Middle frontal gyrus (tissue), 1 donor: Measurements from ENCODE around the gene SOAT2.
"Not testable (repeated sequence)": the region's sequence is repeated elsewhere in the genome, so short reads cannot be mapped to it uniquely, and the experiment has no call there.

Experiments
- DNase-seq: peaks from one replicate; pipeline ENCODE4 v3.0.0-alpha.2; 2015; ENCODE audit warnings: low spot score; ENCODE audit errors: extremely low spot score

SOAT2 gene

DNA sequence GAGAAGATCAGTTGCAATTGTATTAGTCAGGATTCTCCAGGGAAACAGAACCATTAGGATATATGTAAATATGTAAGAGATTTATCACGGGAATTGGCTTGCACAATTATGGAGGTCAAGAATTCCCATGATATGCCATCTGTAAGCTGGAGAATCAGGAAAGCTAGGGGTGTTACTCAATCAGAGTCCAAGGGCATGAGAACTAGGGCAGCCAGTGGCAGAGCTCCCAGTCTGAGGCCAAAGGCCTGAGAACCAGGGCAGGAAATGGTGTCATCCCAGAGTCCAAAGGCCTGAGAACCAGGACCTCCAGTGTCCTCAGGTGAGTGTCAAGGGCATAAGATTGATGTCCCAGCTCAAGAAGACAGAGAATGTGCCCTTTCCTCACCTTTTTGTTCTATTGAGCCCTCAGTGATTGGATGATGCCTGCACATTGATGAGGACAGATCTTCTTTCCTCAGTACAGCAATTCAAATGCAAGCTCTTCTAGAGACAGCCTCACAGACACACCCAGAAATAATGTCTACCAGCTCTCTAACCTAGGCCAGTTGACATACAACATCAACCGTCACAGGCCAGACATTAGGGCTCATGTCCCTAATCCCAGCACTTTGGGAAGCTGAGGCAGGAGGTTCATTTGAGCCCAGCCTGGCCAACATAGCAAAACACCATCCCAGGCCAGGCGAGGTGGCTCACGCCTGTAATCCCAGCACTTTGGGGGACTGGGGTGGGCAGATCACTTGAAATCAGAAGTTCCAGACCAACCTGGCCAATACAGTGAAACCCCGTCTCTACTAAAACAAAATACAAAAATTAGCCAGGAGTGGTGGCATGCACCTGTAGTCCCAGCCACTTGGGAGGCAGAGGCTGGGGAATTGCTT lies 42.3 kb downstream of the SOAT2 start:
- no peak for DNase-seq

DNA sequence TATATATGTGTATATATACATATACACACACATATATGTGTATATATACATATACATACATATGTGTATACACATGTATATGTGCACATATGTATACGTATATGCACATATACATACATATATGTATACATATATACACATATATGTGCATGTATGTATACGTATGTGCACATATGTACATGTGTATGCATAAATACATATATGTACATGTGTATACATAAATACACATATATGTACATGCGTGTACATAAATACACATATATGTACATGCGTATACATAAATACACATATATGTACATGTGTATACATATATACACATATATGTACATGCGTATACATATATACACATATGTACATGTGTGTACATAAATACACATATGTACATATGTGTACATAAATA lies 43.9 kb downstream of the SOAT2 start:
- DNase-seq, result no peak

DNA sequence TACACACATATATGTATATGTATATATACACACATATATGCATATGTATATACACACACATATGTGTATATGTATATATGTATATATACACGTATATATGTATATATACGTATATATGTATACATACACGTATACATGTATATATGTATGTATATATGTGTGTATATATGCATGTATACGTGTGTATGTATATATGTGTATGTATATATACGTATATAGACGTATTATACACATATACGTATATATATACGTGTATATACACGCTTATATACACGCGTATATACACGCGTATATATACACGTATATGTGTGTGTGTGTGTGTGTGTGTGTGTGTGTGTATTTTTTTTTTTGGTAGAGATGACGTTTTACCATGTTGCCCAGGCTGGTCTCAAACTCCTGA lies 44.4 kb downstream of the SOAT2 start:
- DNase-seq, result no peak

DNA sequence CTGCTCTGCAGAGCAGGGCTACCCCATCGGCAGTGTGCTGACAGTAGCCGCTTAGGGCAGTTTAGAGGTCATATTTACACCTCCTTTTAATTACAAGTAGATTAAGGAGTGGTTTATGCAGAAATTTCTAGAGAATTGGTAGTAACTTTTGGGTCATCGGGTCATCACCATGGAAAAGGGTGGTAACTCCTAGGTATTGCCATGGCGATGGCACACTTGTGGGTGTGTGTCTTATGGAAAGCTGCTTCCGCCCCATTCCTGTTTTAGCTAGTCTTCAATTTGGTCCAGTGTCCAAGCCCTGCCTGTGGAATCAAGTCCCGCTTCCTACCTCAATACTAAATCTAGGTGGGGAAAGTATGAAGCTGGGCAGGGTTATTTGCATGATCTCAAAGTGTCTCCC lies 47.8 kb downstream of the SOAT2 start:
- no peak for DNase-seq

DNA sequence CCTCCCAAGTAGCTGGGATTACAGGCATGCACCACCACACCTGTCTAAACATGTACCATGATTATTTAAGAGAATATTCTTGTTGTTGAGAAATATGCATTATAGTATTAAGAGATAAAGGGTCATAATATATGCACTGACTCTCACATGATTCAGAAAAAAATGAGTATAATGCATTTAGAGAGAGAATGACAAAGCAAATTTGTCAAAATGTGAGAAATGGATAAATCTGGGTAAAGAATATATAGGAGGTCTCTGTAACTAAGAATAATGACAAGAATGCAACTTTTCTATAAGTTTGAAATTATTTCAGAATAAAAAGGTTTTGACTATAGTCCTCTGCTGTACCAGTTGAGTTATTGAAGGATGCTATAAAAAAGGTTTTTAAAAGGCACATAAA lies 49.1 kb downstream of the SOAT2 start:
- no peak for DNase-seq

DNA sequence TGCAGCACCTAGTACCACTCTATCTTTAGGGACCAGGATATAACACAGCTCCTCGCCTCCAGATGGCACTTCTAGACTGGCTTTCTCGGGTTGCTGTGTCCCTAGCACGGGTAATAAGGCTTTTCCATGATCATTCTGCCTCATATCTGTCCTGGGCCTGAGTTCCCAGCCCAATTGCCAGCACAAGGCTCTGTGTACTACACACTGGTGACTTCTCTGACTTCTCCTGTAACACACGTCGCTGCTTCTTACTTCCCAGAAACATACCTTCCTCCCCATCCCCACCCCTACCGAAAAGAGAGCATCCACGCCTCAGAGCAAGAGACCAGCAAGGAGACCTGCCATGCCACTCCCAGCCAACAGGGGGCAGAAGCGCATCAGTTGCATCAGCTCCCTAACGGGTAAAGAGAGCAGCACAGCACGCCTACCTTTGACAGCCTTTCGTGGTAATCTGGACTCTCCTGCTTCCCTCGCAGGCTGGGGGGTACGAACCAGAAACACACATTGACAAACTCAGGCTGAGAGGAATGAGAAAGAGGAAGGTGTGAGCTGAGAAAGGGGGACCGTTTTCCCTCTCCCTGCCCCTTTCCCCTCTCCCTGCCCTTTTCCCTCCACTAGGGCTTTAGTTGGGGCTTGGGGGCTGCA lies 56.0 kb downstream of the SOAT2 start:
- DNase-seq, result peak; percentile 11

DNA sequence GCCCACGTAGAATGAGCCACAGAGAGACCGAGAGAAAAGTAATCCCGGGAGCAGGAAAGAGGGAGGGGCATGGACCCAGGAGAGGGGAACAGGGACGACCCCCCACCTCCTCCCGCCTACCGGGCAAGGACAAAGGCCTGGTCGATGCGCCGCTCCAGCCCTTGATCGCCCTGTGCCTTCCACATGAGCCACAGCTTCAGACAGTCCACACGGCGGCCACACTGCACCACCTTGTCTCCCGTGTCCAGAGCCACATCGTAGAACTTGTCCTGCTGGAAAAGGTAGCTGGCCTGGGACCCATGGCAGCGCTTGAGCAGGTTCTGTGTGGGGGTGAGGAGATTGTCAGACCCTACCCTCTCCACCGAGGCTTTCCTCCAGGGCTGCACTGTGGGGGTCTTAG lies 56.7 kb downstream of the SOAT2 start:
- DNase-seq, result no peak

DNA sequence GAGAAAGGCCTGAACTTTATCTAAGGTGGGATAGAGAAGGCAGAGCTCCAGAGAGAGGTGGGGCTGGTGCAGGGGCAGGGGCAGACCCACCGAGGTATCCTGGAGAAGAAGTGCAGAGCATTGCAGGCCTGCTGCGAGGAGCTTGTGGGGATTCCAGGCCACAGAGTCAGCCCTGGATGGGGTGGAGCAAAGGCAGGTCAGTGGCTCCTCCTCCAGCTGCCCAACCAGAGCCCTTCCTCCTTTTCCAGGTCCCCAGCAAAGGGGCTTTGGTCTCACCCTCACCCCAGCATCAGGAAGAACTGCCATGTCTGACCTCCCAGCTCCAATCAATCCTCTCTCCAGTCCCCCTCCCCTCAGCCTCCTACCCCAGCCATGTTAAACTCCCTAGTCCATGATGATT lies 57.4 kb downstream of the SOAT2 start:
- DNase-seq, result no peak

DNA sequence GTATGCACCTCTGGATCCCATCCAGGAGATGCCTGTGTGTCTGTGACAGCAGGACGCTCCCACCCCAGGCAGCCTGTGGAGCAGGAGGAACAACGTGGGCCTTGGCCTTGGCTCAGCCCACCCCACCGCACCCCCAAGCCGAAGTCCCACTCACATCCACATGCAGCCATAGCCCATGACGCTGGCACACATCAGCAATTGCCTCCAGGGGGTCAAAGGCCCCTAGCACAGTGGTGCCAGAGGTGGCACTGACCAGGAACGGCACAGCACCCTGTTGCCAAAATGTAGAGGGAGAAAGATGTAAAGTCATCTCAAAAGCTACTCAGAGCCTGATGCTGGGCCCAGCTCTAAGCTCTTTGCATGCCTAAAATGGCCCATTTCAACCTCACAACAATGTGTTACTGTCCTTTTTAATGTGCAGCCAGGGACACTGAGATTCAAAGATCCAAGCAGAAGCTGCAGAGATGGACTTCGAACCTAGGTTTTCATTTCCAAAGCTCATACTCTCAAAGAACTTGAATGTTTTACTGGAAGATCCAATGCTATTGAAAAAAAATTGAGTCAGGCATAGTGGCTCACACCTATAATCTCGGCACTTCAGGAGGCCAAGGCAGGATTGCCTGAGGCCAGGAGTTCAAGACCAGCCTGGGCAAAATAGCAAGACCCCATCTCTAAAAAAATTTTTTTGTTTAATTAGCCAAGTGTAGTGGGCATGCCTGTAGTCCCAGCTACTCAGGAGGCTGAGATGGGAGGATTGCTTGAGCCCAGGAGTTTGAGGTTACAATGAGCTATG lies 58.0 kb downstream of the SOAT2 start:
- DNase-seq, result no peak

DNA sequence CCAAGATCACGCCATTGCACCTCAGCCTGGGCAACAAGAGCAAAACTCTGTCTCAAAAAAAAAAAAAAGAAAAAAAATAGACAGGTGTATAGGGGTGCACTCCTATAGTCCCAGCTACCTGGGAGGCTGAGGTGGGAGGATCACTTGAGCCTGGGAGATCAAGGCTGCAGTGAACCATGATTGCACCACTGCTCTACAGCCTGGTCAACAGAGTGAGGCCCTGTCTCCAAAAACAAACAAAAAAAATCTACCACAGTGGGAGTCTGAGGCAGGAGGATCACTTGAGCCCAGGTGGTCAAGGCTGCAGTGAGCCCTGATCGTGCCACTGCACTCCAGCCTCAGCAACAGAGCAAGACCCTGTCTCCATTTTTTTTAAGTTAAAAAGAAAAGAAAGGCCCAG lies 59.7 kb downstream of the SOAT2 start:
- not testable (repeated sequence) for DNase-seq

DNA sequence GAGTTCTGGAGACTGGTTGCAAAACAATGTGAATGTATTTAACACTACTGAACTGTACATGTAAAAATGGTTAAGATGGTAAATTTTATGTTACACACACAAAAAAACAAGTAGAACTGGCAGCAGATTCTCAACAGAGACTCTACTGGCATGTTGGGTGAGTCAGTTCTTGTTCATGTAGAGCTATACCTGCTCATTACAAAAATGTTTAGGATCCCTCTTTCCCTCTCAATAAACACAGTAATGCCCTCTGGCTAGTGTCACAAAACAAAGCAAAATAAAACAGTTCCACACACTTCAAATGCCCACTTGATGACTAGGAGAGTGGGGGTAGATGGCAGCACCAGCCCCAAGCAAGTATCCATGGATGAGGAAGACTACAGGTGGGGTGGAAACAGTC lies 63.6 kb downstream of the SOAT2 start:
- DNase-seq, result no peak

DNA sequence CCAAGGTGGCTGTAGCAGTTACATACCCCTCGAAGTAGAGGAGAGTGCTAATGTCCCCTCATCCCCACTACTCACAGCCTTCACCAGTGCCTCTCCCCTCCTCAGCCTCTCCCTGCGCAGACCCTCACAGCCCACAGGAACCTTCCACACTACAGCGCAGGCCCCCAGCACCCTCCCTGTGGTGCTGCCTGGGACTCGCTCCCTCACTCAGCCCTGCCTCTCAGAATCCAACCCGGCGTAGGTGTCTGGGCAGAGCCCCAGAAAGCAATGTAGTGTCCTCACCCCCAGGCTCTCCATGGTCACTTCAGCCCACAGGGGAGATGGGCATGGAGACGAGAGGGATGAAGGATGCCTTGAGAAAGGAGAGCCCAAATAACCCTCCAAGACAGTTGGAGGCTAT lies 66.4 kb downstream of the SOAT2 start:
- DNase-seq, result no peak

DNA sequence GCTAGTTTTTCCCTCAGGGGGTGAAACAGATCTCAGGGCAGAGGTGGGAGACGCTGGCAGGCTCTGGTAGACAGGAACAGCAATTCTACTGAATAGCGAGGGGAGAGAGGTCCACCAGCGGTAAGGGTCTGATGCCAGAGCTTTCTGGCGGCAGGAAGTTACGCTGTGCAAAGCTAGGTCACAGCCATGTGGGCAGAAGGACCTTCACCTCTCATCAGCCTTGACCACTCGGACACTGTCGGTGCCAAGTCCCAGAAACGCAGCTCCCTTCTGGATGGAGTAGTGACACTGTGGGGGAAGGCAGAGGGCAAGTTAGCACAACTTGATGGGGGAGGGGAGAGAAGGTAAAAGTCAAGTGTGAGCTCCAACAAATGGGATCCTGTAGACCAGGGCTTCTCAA lies 66.9 kb downstream of the SOAT2 start:
- no peak for DNase-seq

DNA sequence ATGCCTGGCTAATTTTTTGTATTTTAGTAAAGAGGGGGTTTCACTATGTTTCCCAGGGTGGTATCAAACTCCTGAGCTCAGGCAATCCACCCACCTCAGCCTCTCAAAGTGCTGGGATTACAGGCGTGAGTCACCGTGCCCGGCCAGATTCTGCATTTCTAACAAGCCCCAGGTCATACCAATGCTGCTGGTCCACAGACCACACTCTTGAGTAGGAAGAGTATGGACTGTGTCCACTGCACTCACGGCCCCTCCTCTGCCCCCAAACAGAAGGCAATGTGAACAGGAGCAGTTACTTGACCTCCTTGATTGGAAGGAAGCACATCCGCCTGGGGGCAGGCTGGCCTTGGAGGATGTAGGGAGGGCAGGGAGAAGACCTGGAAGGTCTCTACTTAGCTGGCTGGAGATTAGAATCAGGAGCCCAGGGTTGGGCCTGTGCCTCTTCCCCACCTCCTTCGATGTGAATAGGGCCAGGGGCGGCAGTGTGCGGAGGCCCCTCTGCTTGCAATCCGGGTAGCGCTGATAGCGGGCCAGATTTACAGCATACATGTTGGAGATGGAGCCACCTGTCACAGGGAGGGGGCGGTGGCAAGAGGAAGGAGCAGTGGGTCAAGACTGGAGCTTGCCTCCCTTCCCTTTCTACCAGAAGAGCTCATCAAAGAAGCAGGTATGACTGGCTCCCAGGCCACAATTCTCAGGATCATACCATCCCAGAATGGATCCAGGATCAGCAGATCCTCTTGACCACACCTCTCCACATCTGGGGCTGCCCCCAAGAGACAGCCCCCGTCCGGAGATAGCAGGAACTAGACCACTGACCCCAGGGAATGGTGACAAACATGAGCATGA lies 67.8 kb downstream of the SOAT2 start:
- DNase-seq, result no peak

DNA sequence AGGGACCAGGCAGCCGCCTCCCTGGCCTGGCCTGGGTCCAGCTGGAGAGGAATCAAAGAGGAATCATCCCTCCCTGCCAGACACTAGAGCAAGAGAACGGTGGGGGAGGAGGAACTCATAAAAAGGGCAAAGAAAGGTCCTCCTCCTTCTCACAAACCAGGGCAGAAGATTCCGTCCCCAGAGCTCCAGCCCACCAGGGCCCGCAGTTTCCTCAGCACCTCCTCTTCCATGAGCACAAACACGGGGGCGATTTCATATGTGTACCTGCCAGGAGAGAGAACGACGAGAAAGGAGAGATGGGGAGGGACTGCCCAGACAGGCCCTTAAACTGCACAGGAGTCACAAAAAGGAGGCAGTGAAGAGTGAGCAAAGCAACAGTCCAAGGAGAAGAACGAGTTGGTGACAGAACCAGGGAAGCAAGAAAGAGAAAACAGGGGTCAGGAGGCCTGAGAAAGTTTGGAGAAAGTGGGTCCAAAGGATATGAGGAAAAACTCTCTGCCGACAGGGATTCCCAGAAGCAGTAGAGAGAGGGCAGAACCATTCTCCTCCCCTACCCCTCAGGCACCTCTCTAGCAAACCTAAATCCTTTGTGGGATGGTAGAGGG lies 68.5 kb downstream of the SOAT2 start:
- DNase-seq, result no peak

DNA sequence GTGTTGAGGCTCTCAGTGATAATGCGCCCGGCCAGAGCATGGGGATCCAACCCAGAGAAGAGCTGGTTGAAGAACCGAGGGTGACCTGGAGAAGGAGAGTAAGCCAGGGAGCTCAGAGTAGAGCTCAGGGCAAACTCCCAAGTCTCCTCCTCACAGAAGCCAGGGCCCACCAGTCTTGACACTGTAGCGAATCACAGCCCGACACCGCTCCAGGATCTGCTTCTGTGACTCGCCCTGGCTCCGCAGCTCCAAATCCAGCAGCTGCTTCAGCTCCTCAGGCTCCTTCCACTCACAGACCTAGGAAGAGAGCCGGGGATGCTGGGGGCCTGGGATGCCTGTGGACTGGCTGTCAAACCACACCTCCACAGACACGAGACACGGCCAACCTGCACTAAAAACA lies 69.1 kb downstream of the SOAT2 start:
- DNase-seq, result no peak

DNA sequence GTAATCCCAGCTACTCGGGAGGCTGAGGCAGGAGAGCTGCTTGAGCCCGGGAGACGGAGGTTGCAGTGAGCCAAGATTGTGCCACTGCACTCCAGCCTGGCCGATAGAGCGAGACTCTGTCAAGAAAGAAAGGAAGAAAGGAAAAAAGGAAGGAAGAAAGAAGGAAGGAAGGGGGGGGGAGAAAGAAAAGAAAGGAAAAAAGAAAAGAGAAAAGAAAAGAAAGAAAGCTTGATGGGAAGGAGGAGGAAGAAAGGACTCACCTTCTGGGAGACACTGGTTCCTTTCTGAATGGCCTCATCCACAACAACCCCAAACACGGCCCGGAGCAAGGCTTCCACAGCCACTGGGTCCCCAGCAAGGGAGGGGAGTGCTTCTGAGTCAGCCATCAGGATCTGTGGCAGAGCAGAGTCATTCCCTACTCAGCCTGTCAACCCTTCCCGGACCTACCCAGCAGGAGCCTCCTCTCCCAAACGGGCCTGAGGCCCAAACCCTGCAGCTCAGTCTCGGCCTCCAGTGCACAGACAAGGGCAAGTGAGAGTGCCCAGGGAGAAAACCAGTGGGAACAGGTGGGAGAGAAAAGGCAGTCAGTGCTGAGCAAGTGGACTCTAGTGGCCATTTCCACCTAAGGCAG lies 69.9 kb downstream of the SOAT2 start:
- DNase-seq, result no peak
